Hepatic stellate cell (primary cell): Measurements from ENCODE around the gene HPGD.

ENCODE experiments used
- DNase-seq: peaks from one replicate; pipeline ENCODE4 v3.0.0; 2011; ENCODE audit warnings: low spot score

The HPGD gene

DNA sequence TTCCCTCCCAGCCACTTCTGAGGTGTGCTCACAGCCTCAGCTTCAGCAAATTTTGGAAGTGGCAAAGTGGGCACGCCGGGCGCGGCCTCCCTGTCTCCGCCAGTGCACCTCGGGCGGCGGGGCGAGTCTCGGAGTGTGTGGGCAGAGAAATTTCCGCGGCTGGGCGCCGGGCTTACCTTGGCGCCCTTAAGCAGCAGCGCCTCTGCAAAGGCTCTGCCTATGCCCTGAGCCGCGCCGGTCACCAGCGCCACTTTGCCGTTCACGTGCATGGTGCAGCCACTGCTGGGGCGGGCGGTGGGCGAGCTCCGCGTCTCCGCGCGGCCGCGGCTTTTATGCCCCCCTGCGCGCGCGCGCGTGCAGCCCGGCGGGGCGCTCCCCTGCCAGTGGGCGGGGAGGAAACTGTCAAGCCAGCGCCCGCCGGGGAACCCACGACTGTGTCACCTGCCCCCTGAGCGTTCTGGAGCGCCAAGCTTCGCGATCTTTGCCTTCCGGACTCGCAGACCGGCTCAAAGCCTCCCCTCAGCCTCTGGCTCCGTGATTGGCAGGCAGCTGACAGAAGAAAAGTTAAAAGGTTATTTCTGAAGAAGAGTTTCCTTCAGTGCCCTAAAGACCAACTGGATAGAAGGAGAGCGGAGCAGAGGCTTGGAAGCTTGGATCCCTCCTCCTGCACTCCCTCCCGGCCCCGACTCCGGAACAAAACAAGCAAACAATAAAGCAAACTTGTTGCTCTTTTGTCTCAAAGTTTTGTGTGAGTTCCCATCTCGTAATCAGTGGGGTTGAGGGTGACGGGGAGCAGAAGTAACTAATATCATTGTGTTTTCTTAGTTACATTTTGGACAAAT, at the start of gene HPGD:
Gene HPGD (minus strand): TSS at position 306 of the 842 bp plus-strand sequence. CDS start 37 bp downstream, at position 269.
- DNase-seq: peak; percentile 12

DNA sequence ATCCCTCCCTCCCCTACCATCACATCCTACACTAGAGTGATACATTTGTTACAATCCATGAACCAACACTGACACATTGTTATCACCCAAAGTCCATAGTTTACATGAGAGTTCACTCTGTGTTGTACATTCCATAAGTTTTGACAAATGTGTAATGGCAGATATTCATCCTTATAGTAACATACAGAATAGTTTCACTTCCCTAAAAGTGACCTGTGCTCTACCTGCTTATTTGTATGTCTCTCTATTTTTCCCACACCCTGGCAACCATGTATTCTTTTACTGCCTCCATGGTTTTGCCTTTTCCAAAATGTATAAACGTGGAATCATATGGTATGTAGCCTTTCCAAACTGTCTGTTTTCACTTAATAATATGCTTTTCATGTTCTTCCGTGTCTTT, 42.2 kb upstream of the HPGD start:
- no peak for DNase-seq

DNA sequence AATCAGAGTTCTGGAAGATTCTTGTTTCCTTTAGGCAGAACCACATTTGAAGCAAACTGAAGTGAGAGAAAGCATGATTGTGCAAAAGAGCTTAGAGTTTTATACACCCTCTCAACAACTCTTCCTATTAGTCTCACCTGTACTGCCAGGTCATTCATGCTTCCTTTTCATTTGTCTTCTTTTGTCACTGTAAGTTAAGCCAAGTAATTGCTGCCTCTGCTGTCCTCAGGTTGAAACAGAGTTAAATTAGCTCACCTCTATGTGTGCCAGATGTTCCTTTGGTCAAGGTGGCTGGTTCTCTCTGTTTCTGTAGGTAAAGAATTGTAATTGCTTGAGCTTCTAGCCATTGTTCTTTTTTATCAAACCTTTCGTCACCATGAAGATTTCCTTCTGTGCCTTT, 41.1 kb upstream of the HPGD start:
- no peak for DNase-seq

DNA sequence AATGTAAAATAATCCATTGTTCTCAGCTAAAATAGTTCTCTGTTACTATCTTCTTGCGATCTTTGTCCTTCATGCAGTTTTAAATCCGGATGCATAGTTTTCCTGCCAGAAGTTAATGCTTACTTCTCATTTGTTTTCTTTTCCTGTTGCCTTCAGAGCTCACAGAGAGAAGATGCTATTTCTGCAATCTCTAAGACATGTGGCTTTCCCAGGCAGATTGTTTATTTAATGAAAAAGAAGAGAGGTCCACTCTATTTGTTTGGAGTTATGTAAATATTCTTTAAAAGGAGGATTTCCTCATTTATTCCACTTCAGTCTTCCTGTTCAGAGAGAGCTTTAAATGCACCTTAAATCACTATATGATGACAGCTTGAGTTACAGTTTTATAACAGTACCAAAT, 39.3 kb upstream of the HPGD start:
- no peak for DNase-seq

DNA sequence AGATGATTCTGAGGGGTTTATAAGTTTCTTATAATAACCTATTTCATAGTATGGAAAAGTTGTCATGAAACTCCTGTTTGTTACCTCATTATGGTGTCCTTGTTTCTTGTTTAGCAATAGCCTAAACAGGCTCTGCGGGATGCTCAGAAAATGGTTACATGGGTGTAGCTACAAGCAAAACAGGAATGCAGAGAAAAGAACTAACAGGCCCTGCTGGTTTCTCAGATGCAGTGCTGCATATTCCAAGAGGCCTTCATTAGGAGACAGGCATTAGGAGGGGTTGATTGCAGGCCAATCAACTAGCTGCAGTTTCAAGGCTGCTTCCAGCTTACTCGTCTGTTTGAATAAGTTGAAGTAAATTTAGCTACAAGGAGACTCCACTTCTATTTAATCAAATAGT, 37.6 kb upstream of the HPGD start:
- DNase-seq: no peak

DNA sequence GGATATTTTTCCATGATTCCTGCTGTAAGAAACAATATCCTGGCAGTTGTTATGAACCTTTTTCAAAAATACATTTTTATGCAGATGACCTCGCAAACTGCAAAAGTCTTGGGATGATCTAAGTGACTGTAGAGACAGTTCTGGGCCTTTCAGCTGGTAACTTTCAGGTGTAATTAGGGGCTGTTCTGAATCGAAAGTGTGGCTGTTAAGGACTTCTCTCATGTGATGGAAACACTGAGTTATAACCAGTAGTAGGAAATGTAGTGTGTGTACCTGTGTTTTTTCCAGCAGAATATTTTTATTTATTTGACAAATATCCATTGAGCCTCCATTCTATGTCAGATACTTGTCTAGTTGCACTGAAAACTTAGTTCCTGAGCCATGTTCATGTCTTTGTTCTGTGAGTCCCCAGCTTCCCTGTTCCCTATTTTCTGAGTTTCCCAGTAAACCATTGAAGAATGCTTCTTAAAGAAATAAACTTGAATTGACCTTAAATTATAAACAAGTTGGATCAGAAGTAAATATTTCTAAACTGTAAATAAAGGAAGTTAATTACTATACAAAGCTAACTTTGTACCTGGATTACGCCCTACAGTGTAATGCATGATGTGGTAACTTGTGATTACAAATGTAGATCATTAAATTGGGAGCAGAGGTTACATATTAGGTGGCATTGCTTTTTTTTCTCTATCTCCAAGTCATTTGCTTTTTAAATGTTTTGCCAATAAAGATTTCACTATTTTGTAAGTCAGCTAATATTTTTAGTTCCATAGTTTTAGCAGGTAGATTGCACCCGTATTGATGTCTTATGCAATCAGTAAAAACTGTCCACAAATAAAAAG, 33.7 kb upstream of the HPGD start:
- DNase-seq: no peak

DNA sequence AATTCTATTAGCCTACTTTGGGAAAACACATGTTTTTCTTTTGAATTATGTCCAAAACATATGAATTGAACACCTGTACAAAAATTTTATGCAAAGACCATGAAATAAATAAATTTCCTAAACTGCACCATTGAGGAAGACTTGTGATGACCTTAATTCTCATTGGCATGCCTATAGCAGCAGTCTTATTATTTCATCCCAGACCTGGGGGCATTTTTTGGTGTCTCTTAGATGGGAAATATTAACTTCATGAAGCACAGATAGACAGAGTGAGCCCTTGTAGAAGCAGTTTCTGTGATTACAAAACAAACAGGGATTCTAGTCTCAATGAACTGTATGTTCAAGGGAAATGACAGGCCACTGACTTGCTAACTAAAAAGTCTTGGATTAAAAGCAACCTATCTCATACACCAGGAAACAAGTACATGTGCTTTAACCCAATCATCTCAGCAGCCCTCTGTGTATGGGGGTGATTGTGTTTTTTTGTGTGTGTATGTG, 32.0 kb upstream of the HPGD start:
- DNase-seq: no peak

DNA sequence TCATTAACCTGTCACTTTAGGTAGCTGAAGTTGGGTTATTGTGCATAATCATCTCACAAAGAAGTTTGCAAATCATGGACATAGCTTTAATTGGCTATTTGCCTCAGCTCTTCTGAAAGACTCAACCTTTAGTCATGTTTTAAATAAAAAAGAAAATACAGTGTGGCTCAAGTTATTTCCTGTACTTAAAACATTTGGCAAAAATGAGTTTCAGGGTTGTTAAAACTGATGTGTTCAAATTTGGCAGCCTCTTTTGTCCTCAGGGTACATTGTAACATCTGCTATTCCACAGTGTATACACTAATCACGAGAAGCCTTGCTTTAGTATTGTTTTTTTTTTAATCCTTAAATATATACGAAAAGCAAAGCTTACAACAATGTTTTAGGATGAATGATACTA, 31.5 kb upstream of the HPGD start:
- DNase-seq: no peak

DNA sequence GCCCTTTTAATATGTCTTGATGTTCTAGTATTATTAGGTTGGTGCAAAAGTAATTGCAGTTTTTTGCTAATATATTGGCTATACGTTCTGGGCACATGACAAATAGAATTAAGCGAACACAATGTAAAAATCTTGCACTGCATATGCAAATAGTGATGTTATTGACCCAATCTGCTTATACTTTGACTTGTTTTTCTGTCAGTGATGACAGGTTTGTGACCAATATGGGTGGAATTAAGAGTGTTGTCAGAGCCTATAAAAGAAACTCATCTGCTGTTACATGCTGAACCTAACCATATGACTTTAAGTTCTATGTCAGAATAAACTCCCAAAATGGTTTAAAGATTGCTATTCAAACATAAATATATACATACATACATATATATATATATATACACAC, 30.7 kb upstream of the HPGD start:
- no peak for DNase-seq

DNA sequence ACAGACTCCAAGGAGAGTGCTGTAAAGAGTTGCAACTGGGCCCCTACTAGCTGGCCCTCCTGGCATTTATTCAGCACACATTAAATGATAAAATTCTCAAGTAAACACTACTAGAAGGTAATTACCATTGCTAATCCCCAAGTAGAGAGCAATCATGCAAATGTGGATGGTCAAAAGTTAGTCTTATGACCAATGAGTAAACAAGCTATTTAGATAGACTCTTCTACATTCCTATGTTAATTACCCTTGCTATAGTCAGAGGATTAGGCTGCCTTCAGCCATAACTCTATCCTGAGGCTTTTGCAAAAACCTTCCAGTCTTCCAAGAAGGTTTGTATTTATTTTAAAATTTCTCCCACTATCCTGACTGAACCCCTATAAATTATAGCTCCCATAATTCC, 28.3 kb upstream of the HPGD start:
- DNase-seq: no peak

DNA sequence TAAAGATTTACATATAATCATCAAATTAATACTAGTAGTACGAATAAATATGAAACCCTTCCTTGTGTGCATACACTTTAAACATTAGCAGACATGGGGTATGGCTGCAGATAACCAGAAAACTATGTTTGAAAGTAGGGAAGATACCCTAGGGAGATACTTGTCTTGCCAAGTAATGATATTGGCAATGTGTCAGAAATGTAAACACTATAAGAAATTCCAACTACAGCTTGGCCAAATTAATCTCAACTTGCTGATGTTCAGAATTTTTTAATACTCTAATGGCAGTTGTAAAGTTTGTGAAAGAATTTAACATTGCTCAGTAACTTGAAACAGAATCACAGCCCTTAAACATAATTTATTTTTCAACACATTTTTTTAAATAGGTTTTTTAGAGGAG, 27.4 kb upstream of the HPGD start:
- DNase-seq: no peak

DNA sequence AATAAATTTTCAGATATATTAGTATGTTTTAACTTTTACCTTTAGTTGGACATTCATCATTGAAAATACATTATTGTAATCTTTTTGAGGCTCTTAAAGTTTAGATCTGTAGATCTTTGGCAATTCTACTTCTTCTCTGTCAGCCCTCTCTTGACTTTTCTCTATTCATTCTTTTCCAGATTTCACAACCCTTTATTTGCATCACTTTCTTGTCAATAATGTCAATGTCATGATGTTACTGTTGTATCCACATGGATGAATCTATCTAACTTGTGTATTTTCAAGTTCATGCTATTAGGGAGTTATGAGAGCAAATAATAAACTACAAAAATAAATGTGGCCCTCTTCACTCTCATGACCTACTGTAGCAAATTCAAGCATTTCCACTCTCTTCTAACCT, 23.0 kb upstream of the HPGD start:
- DNase-seq: no peak

DNA sequence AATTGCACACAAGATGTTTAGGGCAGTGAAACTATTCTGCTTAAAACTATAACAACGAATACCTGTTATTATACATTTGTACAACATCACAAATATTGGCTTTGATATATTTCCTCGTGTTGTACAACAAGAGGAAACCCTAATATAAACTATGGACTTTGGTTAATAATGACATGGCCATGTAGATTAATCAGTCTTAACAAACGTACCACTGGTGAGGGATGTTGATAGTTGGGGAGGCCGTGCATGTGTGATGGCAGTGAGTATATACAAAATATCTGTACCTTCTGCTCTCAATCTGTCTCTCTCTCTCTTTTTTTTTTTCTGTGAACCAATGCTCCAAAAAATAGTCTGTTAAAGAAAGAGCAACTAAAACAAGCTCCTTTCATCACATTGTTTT, 22.2 kb upstream of the HPGD start:
- DNase-seq: no peak

DNA sequence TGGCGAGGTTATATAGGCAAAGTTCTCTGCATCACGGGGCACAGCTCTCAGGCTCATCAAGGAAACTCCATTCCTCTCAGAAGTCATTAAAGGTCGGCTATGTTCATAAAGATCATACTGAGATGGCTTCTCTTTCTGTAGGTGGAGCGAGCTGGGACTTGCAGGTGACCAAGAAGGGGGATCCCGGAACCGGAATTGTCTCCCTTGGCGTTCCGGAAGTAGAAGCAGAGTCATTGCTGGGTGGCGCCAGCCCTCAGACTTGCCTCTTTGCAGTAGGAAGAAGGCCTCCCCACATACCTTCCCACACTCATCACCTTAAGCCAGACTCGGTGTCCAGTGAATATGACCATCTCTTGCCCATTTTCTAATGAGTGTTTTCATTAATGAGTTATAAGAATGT, 17.9 kb upstream of the HPGD start:
- no peak for DNase-seq

DNA sequence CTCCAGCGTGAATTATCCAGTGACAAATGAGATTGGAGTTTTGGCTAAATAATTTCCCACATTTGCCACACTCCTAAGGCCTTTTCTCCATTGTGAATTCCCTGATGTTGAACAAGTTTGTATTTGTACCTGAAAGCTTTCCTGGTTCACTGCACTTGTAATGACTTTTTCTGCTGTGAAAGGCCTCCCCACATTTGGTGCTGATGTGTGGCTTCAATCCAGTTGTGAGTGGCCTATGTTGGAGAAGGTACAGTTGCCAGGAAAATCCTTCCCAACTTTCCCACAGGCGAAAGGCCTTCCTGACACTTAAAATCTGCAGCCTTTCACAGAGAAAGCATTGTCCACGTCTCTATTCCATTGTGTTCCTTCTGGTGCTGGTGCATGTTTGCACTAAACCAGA, 17.3 kb upstream of the HPGD start:
- no peak for DNase-seq

DNA sequence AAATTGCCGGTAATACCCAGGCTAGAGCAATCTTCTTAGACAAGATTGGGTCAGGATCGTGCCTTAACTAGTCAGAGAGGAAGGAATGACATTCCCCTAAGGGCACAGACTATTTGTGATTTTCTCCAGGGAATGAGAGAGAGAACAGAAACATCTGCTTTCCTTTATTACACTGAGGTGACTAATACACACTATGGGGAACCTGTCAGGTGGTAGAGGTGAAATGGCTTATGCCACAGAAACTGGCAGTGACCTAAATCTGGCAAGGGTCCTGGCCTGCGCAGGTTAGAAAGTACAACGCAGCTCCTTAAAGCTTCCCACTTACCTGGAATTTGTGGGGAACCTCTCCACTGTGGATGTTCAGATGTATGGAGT, 16.6 kb upstream of the HPGD start:
- no peak for DNase-seq

DNA sequence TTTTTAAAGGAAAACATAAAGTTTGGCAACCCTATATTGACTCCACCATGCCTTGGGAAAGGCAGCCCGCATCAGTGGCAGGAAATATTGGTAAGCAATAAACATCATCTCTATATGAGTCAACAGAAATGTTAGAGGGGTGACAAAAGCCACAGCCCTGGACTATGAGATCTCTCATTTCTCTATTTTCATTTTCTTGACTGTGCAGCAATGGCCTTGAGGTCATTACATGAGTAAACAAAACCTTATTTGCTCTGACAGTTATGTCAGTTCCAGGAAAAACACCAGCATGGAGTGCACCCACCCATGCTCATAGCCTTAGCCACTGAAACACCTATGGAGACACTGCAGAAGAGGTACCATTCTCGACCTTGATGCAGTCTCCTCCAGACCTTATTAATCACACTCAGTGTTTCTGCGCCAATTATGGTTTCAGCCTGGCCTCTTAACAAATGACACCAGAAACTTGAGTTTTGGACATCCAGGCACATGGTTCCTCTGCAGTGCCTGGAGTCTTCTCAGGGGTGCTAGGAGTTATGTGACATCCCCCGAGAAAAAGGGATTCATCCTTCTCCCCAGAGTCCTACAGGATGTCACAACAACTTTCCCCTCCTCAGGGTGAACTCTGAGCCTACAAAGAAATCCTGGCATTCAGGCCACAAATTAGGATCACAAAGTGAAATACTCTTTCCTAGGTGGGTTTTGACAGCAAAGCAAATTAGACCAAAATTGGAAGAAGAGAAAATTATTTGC, 16.0 kb upstream of the HPGD start:
- DNase-seq: no peak

DNA sequence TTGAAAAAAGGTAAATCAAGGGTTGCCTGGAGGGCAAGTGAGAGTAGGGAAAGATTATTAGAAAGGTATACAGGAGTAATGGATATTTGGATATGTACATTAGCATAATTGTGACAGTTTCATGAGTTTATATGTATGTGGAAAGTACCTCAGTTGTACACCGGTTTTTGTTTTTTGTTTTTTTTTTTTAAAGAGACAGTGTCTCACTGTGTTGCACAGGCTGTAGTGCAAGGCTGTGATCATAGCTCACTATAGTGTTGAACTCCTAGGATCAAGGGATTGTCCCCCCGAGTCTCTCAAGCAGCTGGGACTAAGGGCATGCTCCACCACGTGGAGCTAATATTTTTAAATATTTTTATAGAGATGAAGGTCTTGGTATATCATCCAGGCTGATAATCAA, 15.3 kb upstream of the HPGD start:
- no peak for DNase-seq

DNA sequence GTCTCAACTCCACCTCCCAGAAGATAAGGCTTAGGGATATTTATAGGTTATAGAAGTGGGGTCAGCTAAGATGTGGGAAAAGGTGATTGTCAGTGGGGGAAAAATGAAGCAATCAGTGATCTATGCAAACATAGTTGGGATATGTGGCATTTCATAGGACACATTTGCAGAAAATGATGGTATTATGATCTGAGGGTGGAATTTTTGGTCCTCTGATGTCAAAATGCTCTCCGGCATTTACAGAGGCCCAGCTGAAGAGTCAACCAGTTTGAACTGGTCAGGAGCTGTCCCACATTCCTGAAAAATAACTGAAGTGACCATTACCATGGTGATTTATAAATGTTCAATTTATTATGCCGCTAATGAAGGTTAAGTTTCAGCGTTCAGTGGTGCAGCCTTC, 12.2 kb upstream of the HPGD start:
- DNase-seq: no peak

DNA sequence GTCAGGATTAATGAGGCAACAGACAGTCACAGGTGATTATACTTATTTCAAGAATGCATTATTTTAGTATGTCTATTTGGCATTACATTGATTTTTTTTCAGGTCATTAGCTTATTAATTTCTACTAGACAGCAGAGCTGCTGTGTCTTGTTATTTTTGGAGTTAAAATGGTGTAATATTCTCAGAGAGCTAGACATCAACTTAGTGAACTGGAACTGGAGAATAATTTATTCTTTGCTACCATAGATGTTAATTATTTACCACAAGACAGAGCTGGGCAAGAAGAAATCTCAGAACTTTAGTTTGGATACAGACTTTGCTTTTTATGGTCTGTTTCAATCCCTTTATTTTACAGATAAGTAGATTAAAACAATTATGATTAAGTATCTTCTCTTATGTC, 10.2 kb upstream of the HPGD start:
- DNase-seq: no peak

DNA sequence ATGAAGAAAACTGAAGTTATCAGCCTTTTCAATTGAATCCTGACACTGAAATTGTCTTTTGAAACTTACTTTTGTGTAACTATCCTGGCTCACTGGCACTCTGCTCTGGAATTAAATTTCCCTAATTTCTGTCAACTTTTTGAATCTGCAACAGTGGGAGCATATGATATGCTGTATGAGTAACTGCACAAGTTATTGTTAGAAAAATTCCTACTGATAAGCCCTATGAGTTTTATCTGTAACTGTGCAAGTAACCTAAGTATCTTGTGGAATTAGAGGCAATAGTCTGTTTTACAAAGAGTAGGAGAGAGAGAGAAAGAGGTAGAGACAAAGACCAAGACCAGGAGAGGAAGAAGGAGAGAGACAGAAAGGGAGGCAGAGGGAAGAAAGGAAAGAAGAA, 9.2 kb upstream of the HPGD start:
- DNase-seq: no peak

DNA sequence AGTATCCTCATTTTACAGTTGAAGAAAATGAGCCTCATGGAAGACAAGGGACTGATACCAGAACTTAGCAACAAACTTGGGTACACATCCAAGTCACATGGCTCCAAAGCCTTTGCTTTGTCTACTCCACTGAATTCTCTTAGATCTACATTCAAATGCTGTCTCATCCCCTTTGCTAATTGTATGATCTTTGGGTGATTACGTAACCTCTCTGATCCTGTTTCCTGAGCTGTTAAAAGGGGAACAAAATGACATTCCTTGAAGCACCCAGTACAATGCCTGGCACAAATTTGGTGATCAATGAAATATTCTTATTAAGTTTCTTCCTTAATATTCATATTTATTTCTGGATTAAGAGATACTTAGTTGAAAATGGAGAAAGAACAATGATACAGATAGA, 5.9 kb upstream of the HPGD start:
- no peak for DNase-seq

DNA sequence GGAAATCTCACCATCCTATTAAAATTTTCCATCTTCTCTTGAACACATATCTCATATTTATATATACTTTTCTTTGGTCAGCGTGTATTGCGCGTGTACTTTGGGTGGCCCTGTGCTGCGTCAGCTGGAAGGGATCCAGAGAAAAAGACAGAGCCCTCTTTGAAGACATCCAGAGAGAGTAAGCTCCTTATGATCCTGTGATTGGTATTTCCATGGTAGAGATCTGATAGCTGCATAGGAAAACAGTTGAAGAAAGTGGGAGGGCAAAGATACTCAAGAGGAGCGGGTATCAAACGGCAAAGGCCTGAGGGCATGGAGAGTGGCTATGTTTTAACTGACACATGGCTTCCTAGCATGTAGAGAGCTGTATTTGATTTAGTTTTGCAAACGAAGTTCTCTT, 4.4 kb upstream of the HPGD start:
- DNase-seq: no peak
